GM19463 (cell line): ENCODE measurements around the gene CBFA2T2.
"Not testable (repeated sequence)": the region's sequence is repeated elsewhere in the genome, so short reads cannot be mapped to it uniquely, and the experiment has no call there.

ENCODE experiments used
- ATAC-seq: cut with Tn5 transposase; IDR thresholded peaks from one replicate; pipeline ENCODE4 v1.9.1; 2021; ENCODE audit warnings: mild to moderate bottlenecking, moderate library complexity; ENCODE audit not compliant: unreplicated experiment

Gene CBFA2T2

GRCh38 chr20:33612001-33612400, 122.1 kb downstream of the CBFA2T2 start:
- ATAC-seq: no peak

GRCh38 chr20:33621717-33622400, 132.0 kb downstream of the CBFA2T2 start:
- no peak for ATAC-seq

GRCh38 chr20:33622705-33623365, 132.9 kb downstream of the CBFA2T2 start:
- ATAC-seq: no peak

GRCh38 chr20:33624399-33624798, 134.5 kb downstream of the CBFA2T2 start:
- no peak for ATAC-seq

- ATAC-seq: no peak
Observed at GRCh38 chr20:33626190-33626589, 136.3 kb downstream of the CBFA2T2 start.

GRCh38 chr20:33627577-33628216, 137.8 kb downstream of the CBFA2T2 start:
- no peak for ATAC-seq

- no peak for ATAC-seq
Observed at GRCh38 chr20:33629533-33629932, 139.6 kb downstream of the CBFA2T2 start.

- ATAC-seq: no peak
Observed at GRCh38 chr20:33629979-33630378, 140.1 kb downstream of the CBFA2T2 start.

- ATAC-seq: no peak
Observed at GRCh38 chr20:33630507-33630906, 140.6 kb downstream of the CBFA2T2 start.

- ATAC-seq: not testable (repeated sequence)
Observed at GRCh38 chr20:33631910-33632309, 142.0 kb downstream of the CBFA2T2 start.

- no peak for ATAC-seq
Observed at GRCh38 chr20:33635341-33635740, 145.4 kb downstream of the CBFA2T2 start.

GRCh38 chr20:33636776-33637175, 146.9 kb downstream of the CBFA2T2 start:
- no peak for ATAC-seq

GRCh38 chr20:33640287-33640686, 150.4 kb downstream of the CBFA2T2 start:
- no peak for ATAC-seq

GRCh38 chr20:33644313-33645071, 154.6 kb downstream of the CBFA2T2 start:
- no peak for ATAC-seq

GRCh38 chr20:33645072-33645358, 155.1 kb downstream of the CBFA2T2 start:
- ATAC-seq: no peak

GRCh38 chr20:33645396-33645795, 155.5 kb downstream of the CBFA2T2 start:
- ATAC-seq: no peak

GRCh38 chr20:33646191-33646590, 156.3 kb downstream of the CBFA2T2 start:
- no peak for ATAC-seq

GRCh38 chr20:33646959-33647602, 157.2 kb downstream of the CBFA2T2 start:
- ATAC-seq: not testable (repeated sequence)

- ATAC-seq: no peak
Observed at GRCh38 chr20:33647603-33648395, 157.9 kb downstream of the CBFA2T2 start.

- ATAC-seq: no peak
Observed at GRCh38 chr20:33648396-33649004, 158.6 kb downstream of the CBFA2T2 start.
